SU-DHL-6 (cell line): ENCODE measurements around the gene COL16A1.

Experiments
- H2AFZ ChIP-seq: fragments of 200-600 bp; sonication (generic); 2 replicates; pipeline ENCODE4 v1.6.1; 2014; ENCODE audit warnings: low read depth, mild to moderate bottlenecking, moderate library complexity, mixed read lengths, antibody characterized with exemption, low read length; ENCODE audit not compliant: severe bottlenecking
- H3F3A ChIP-seq: fragments of 200-600 bp; shearing (Covaris generic); 2 replicates; pipeline ENCODE4 v1.6.0; 2016; ENCODE audit warnings: antibody characterized with exemption, mild to moderate bottlenecking; ENCODE audit not compliant: insufficient read depth
- H3K27ac ChIP-seq: fragments of 200-600 bp; sonication (generic); 2 replicates; pipeline ENCODE4 v1.5.1; 2016; ENCODE audit warnings: low read depth, mild to moderate bottlenecking, low read length, moderate library complexity, mixed read lengths
- H3K27me3 ChIP-seq: fragments of 200-600 bp; sonication (generic), shearing (Covaris generic); 2 replicates; pipeline ENCODE4 v1.6.0; 2014; ENCODE audit warnings: mild to moderate bottlenecking, low read length
- H3K36me3 ChIP-seq: fragments of 200-600 bp; sonication (generic); 2 replicates; pipeline ENCODE4 v1.6.1; 2014; ENCODE audit warnings: mild to moderate bottlenecking, low read length, mixed read lengths
- H3K4me2 ChIP-seq: fragments of 300-600, 200-600 bp; shearing (Covaris generic), sonication (generic); 2 replicates; pipeline ENCODE4 v1.6.0; 2014; ENCODE audit warnings: low read length, low read depth, mild to moderate bottlenecking; ENCODE audit not compliant: poor library complexity, severe bottlenecking
- H3K4me3 ChIP-seq: fragments of 200-600 bp; sonication (generic); 2 replicates; pipeline ENCODE4 v1.5.1; 2014; ENCODE audit warnings: antibody characterized with exemption, low read length, mild to moderate bottlenecking, mixed read lengths; ENCODE audit not compliant: insufficient read depth, poor library complexity, severe bottlenecking
- H3K79me2 ChIP-seq: fragments of 200-600 bp; sonication (generic); 2 replicates; pipeline ENCODE4 v1.6.1; 2014; ENCODE audit warnings: mild to moderate bottlenecking, low read length, moderate library complexity; ENCODE audit not compliant: insufficient read depth
- H3K9ac ChIP-seq: fragments of 200-600 bp; sonication (generic); 2 replicates; pipeline ENCODE4 v1.7.0; 2014; ENCODE audit warnings: mild to moderate bottlenecking, low read length
- H3K9me2 ChIP-seq: fragments of 200-600 bp; sonication (generic); replicated peaks from 2 replicates; pipeline ENCODE4 v1.6.1; 2014; ENCODE audit warnings: low read length; ENCODE audit not compliant: insufficient read depth
- H3K9me3 ChIP-seq: fragments of 200-600 bp; sonication (generic); 2 replicates; pipeline ENCODE4 v1.6.1; 2014; ENCODE audit warnings: low read length, mixed read lengths; ENCODE audit not compliant: insufficient read depth
- H4K20me1 ChIP-seq: fragments of 200-600 bp; sonication (generic); 2 replicates; pipeline ENCODE4 v1.6.1; 2014; ENCODE audit warnings: low read depth, mild to moderate bottlenecking, antibody characterized with exemption, low read length, moderate library complexity, mixed read lengths
- CTCF ChIP-seq: fragments of 200-600 bp; sonication (generic); IDR thresholded peaks from one replicate; pipeline ENCODE4 v1.5.1; 2017; ENCODE audit warnings: antibody characterized with exemption, mild to moderate bottlenecking, low read length, moderate library complexity; ENCODE audit not compliant: insufficient read depth, poor library complexity, severe bottlenecking
- EZH2phosphoT487 ChIP-seq: fragments of 200-600 bp; sonication (generic), shearing (Covaris generic); conservative IDR thresholded peaks from 2 replicates; pipeline ENCODE4 v1.6.1; 2018; ENCODE audit warnings: mild to moderate bottlenecking, antibody characterized with exemption, low read length, moderate library complexity, mixed read lengths

The COL16A1 gene

DNA sequence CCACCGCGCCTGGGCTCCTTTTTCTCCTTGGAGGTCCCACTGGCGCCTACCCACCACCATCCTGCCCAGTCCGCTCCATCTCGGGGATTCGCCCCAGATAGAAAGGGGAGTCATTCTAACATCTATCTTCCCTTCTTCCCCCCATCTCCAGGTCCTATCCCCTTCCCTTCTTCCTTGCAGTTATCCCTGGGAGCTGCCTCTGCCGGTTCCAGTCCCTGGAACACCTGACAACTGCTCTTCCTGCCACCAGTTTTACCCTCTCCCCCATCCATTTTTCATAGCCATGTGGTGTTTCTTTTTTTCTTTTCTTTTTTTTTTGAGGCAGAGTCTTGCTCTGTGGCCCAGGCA, 12.0 kb upstream of the COL16A1 start:
- Histone ChIP-seq H3F3A (no peaks in the 10 kb centered on the region), H3K27ac (no peak overlapping the region), H3K9ac (no peak overlapping the region), H3K36me3 (no peaks in the 10 kb centered on the region), H4K20me1 (no peaks in the 10 kb centered on the region), H2AFZ (no peak overlapping the region), H3K4me2 (no peak overlapping the region), H3K9me3 (no peaks in the 10 kb centered on the region), H3K79me2 (no peaks in the 10 kb centered on the region), H3K9me2 (no peaks in the 10 kb centered on the region), H3K4me3 (no peak overlapping the region), H3K27me3 (no peaks in the 10 kb centered on the region)
- no peak for TF ChIP-seq EZH2phosphoT487
- TF ChIP-seq CTCF = no peak

DNA sequence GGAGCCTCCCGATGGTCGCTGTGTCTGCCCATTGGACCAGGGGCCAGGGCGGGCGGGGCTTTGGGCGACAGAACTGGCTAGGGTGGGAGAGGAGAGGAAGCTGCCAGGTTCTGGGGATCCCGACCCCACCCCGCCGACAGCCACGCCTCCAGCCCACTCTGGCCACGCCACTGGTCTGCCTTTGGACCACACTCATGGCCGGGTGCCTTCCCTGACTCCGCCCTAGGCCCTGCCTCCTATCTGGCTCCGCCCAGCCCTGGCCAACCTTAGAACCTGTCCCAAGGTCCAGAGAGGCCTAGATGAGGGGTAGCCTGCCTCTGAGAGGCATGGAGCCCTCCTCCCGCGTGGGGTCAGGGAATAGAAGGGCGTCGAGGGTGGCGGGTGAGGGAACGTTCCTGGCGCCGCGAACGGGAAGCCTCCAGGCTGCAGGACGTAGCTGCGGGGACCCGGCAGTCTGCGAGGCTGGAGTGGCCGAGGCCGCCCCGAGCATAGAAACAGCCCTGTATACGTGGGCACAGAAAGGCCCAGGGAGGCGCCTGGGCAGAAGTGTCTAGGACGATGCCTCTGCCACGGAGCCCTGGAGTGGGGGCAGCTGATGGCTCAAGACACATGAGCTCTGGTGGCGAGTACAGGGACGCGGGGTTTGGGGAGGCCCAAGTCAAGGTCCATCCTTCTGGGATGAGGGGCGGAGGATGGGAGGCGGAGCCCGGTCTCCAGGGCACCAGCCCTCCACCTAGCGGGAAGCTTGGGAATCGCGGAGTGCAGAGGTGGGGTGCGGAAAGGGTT, 11.5 kb upstream of the COL16A1 start:
- TF ChIP-seq CTCF (no peak), EZH2phosphoT487 (no peak)
- no peaks in the 10 kb centered on the region for H3F3A ChIP-seq
- no peaks in the 10 kb centered on the region for H3K36me3 ChIP-seq
- no peaks in the 10 kb centered on the region for H4K20me1 ChIP-seq
- no peaks in the 10 kb centered on the region for H3K9me3 ChIP-seq
- no peak overlapping the region for H3K27ac ChIP-seq
- no peak overlapping the region for H3K4me3 ChIP-seq
- no peak overlapping the region for H3K9ac ChIP-seq
- no peak overlapping the region for H2AFZ ChIP-seq
- no peaks in the 10 kb centered on the region for H3K27me3 ChIP-seq
- H3K9me2 ChIP-seq = no peaks in the 10 kb centered on the region
- H3K4me2 ChIP-seq = no peak overlapping the region
- H3K79me2 ChIP-seq = no peaks in the 10 kb centered on the region

DNA sequence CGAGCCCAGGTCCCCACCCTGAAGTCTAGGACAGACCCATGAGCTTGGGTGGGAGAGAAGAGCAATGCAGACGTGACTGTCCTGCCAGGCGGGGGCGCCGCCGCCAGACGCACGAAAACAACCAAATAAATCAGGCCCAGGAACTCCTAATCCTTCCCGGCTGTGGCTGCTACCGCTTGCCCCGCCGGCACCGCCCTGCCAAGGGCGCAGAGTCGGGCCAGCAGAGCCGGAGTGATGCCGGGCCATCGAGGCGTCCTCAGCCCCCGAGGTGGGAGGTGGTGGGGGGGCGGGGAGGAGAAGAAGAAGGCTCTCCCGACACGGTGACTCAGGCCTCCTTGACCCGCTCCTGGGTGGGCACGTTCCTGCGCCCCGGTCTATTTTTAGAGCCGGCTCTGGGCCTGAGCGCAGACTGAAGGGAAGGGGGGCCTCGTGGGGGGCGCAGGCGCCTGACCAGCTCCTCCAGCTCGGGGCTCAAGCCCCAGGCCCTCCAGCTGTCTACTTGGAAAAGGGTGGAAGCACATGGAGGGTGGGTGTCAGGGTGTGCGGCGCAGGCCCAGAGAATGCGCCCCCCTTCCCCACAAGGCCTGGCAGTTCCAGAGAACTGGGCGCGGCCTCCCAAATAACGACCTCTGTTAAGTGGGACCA, 10.7 kb upstream of the COL16A1 start:
- Histone ChIP-seq H2AFZ (no peak overlapping the region), H3K4me3 (no peak overlapping the region), H3F3A (no peaks in the 10 kb centered on the region), H3K27me3 (no peaks in the 10 kb centered on the region), H3K9me2 (no peaks in the 10 kb centered on the region), H3K79me2 (no peaks in the 10 kb centered on the region), H3K9ac (no peak overlapping the region), H3K36me3 (no peaks in the 10 kb centered on the region), H3K4me2 (no peak overlapping the region), H4K20me1 (no peaks in the 10 kb centered on the region), H3K27ac (no peak overlapping the region), H3K9me3 (no peaks in the 10 kb centered on the region)
- TF ChIP-seq EZH2phosphoT487 (no peak), CTCF (peak; percentile 67)
